Measurements from ENCODE around the gene HBA2.
"Not testable (repeated sequence)": the region's sequence is repeated elsewhere in the genome, so short reads cannot be mapped to it uniquely, and the experiment has no call there.

Gene HBA2

DNA sequence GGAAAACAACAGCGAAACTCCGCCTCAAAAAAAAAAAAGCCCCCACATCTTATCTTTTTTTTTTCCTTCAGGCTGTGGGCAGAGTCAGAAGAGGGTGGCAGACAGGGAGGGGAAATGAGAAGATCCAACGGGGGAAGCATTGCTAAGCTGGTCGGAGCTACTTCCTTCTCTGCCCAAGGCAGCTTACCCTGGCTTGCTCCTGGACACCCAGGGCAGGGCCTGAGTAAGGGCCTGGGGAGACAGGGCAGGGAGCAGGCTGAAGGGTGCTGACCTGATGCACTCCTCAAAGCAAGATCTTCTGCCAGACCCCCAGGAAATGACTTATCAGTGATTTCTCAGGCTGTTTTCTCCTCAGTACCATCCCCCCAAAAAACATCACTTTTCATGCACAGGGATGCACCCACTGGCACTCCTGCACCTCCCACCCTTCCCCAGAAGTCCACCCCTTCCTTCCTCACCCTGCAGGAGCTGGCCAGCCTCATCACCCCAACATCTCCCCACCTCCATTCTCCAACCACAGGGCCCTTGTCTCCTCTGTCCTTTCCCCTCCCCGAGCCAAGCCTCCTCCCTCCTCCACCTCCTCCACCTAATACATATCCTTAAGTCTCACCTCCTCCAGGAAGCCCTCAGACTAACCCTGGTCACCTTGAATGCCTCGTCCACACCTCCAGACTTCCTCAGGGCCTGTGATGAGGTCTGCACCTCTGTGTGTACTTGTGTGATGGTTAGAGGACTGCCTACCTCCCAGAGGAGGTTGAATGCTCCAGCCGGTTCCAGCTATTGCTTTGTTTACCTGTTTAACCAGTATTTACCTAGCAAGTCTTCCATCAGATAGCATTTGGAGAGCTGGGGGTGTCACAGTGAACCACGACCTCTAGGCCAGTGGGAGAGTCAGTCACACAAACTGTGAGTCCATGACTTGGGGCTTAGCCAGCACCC is 2.6 kb downstream of the HBA2 start:
- peak; percentile 8 for DNase-seq (ENCODE audit: low spot score)

- not testable (repeated sequence) for DNase-seq (ENCODE audit: low spot score)
Observed at GRCh38 chr16:176006-176405, 3.3 kb downstream of the HBA2 start.

- not testable (repeated sequence) for DNase-seq (ENCODE audit: low spot score)
Observed at GRCh38 chr16:176477-177382, 4.1 kb downstream of the HBA2 start, which contains the start of gene HBA1. TSS of gene HBA1 (plus strand) at chr16:176680. CDS start at chr16:176717, 37 bp downstream.

GRCh38 chr16:177394-177822 is 4.7 kb downstream of the HBA2 start:
- peak; percentile 64 for DNase-seq (ENCODE audit: low spot score)

DNA sequence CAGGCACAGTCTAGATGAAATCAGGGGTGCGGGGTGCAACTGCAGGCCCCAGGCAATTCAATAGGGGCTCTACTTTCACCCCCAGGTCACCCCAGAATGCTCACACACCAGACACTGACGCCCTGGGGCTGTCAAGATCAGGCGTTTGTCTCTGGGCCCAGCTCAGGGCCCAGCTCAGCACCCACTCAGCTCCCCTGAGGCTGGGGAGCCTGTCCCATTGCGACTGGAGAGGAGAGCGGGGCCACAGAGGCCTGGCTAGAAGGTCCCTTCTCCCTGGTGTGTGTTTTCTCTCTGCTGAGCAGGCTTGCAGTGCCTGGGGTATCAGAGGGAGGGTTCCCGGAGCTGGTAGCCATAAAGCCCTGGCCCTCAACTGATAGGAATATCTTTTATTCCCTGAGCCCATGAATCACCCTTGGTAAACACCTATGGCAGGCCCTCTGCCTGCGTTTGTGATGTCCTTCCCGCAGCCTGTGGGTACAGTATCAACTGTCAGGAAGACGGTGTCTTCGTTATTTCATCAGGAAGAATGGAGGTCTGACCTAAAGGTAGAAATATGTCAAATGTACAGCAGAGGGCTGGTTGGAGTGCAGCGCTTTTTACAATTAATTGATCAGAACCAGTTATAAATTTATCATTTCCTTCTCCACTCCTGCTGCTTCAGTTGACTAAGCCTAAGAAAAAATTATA is 5.4 kb downstream of the HBA2 start:
- no peak for DNase-seq (ENCODE audit: low spot score)

- no peak for DNase-seq (ENCODE audit: low spot score)
Observed at GRCh38 chr16:178668-179015, 6.0 kb downstream of the HBA2 start.

GRCh38 chr16:179211-180092 is 6.8 kb downstream of the HBA2 start:
- no peak for DNase-seq (ENCODE audit: low spot score)

DNA sequence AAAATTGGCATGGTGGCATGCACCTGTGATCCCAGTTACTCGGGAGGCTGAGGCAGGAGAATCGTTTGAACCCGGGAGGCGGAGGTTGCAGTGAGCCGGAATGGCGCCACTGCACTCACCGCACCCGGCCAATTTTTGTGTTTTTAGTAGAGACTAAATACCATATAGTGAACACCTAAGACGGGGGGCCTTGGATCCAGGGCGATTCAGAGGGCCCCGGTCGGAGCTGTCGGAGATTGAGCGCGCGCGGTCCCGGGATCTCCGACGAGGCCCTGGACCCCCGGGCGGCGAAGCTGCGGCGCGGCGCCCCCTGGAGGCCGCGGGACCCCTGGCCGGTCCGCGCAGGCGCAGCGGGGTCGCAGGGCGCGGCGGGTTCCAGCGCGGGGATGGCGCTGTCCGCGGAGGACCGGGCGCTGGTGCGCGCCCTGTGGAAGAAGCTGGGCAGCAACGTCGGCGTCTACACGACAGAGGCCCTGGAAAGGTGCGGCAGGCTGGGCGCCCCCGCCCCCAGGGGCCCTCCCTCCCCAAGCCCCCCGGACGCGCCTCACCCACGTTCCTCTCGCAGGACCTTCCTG is 7.5 kb downstream of the HBA2 start, which contains the start of gene HBQ1:
HBQ1 (plus strand) TSS at position 359 of the 575 bp plus-strand sequence; CDS start at position 387, 28 bp downstream.
- peak; percentile 89 for DNase-seq (ENCODE audit: low spot score)

DNA sequence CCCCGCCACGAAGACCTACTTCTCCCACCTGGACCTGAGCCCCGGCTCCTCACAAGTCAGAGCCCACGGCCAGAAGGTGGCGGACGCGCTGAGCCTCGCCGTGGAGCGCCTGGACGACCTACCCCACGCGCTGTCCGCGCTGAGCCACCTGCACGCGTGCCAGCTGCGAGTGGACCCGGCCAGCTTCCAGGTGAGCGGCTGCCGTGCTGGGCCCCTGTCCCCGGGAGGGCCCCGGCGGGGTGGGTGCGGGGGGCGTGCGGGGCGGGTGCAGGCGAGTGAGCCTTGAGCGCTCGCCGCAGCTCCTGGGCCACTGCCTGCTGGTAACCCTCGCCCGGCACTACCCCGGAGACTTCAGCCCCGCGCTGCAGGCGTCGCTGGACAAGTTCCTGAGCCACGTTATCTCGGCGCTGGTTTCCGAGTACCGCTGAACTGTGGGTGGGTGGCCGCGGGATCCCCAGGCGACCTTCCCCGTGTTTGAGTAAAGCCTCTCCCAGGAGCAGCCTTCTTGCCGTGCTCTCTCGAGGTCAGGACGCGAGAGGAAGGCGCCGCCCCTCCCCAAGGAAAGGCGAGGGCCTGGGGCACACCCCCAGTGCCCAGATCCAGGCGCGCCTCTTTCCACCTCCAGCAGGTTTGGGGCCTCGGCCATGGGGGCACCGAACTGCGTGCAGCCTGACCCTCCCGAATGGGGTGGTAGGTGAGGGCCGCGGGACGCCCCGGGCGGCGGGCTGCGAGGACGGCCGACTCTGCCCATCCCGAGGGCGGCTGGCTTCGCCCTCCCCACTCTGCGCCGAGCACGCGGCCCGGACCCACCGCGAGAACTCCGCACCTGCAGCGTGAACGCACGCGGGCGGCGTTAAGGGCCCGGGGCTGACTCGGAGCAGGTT is 8.2 kb downstream of the HBA2 start:
- peak; percentile 93 for DNase-seq (ENCODE audit: low spot score)

DNA sequence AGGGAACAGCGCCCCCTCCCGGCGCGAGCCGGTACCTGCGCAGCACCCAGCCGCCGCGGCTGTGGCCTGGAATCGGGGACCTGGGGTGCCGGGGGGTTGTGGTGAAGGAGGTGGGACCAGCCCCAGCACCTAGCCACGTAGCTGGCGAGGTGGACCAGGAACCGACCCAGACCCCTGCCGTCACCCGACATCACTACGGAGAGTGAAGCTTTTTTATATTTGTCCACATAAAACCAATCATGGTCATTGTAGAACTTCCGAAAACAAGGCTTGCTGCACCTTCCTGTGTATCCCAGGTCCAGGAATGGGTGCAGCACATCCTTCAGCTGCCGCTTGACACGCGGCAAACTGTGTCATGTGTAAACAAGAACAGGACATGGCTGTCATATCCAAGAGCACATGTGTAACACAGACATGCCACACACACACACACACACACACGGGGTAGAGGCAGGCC is 8.9 kb downstream of the HBA2 start:
- no peak for DNase-seq (ENCODE audit: low spot score)

GRCh38 chr16:183005-183404 is 10.3 kb downstream of the HBA2 start:
- DNase-seq (ENCODE audit: low spot score), result no peak

DNA sequence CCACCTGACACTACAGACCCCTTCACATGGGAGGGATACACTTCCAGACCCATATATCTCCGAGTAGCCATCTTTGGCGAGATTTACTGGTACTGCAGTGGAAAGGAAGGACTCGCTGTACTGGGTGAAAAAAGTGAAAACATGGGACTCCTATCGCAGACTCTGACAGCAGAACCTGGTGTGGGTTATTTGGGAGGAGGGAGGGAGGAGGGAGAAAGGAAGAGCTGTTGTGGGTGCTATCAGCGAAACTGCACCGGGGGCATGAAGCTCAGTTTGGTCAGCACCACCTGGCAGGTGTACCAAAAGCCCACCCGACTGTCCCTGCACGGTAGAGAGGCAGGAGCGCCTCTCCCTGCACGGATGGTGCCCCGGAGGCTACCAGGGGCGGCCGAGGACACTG is 12.5 kb downstream of the HBA2 start:
- DNase-seq (ENCODE audit: low spot score), result no peak

DNA sequence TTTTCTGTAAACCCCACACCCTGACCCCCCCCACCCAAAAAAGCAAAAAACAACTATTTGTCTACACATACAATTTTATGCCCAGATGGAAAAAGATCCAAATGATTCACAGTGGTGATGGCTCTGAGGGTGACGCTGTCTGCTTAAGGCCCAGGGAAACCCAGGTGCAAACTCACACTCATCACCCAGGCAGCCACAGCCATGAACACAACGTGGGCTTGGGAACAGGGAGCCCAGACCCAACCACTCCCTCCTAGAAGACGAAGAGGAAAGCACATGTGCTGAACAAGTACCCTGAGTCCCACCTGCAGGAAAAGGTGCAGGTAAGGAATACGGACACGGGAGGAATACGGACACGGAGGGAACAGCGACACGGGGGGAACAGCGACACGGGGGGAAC is 13.0 kb downstream of the HBA2 start:
- DNase-seq (ENCODE audit: low spot score), result no peak

DNA sequence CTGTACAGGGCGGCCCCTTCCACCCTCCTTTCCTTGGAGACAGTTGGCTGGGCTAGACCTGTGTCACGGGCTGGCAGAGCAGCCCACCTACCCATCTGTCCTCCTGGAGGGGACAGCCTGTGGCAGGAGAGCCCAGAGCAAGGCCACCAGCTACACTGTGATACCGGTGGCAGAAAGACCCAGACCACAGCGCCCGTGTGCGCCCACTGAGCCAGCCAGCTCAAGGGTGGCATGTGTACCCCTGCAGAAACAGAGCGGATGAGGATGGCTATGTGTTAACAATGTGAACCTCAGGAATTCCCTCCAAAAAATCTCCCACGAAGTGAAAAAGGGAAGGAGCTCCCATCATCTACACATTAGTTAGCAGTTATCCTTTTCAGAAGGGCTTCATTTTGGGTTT is 14.7 kb downstream of the HBA2 start:
- DNase-seq (ENCODE audit: low spot score), result peak; percentile 8

DNA sequence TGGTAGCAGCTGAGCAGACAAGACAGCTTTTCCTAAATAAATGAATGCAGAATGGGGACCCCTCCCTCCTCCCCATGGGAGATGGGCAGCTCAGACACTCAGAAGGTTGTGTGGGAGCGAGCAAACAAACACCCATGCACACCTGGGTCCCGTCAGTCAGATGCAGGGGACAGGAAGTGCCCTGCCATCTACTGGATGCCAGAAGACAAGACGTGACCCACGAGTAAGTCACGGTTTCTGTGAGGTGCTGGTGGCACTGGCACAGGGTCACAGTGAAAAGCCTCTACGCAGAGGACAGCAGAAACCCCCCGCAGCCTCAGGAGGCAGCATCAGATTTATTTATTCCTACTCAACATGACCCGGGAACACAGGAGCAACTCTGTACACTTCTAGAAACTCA is 16.0 kb downstream of the HBA2 start:
- no peak for DNase-seq (ENCODE audit: low spot score)

DNA sequence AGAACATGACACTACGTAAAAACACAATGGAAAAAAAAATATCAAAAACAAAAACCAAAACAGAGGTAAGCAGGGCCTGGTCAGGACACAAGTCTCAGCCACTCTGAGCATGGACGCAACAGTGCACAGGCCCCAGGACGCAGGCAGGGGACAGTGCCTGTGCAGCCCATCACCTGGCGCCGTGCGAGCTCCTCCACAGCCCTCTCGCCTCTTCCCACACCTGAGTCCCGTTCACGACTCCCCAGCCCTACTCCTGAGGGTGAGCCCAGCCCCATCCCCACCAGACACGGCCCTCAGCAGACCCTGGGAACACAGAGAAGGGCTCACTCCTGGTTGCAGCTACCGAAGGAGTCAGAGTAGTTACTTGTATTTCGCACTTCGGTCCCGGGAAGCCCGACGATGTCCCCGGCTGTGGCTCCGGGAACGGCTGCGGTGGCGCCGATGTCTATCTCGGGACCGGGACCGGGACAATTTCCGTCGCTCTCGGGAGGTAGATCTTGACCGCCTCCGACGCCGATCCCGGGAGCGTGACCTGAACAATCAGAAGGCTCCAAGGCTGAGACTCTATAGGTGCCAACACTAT is 17.0 kb downstream of the HBA2 start:
- DNase-seq (ENCODE audit: low spot score), result no peak

- DNase-seq (ENCODE audit: low spot score), result no peak
Observed at GRCh38 chr16:191831-192230, 19.2 kb downstream of the HBA2 start.

GRCh38 chr16:192686-193085 is 20.0 kb downstream of the HBA2 start:
- DNase-seq (ENCODE audit: low spot score), result no peak

DNA sequence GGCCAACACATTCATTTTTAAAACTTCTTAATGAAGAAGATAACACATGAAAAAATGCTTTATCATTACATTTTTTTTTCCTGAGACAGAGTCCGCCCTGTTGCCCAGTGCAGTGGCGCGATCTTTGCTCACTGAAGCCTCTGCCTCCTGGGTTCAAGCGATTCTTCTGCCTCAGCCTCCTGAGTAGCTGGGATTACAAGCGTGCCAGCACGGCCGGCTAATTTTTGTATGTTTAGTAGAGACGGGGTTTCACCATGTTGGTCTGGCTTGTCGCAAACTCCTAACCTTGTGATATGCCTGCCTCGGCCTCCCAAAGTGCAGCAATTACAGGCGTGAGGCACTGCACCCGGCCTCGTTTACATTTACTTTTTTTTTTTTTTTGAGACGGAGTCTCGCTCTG is 20.8 kb downstream of the HBA2 start:
- no peak for DNase-seq (ENCODE audit: low spot score)

All from AG20443 (cell line).